ENCODE data around the gene PEAR1. TPM values are rescaled to one million over a fixed set of nuclear protein-coding genes. Genes with fewer than 3 reads are reported as not detected.

The PEAR1 gene
- total and polyA plus RNA-seq, 2 donors (not counting 1 experiment from before 2014, with no cell fraction given), result 2.6 to 41.5 TPM

- peak overlapping the region; percentile 1 for H3K9ac ChIP-seq (ENCODE audit: insufficient read depth, low read length)
- H4K20me1 ChIP-seq (ENCODE audit: control insufficient read depth, extremely low read depth, insufficient read depth, low read length), result no peaks in the 10 kb centered on the region
- peak overlapping the region; percentile 69 for H3K27ac ChIP-seq (ENCODE audit: insufficient read depth, low read length)
- no peak for DNase-seq (ENCODE audit: low read depth in 2 of 2)
- no peak overlapping the region for H3K4me3 ChIP-seq (replicated peaks in 1 of 4; ENCODE audit: control extremely low read depth in 1 of 4, insufficient read depth in 1 of 4, low read depth in 3 of 4, low read length in 4 of 4)
- H3K4me1 ChIP-seq (ENCODE audit: control insufficient read depth, extremely low read depth, insufficient read depth, low read length), result peaks cover 71% of the 10 kb centered on the region
- peaks cover 15% of the 10 kb centered on the region for H3K36me3 ChIP-seq (ENCODE audit: control insufficient read depth, insufficient read depth, low read length)
- peaks cover 80% of the 10 kb centered on the region for H3K79me2 ChIP-seq (ENCODE audit: control insufficient read depth, insufficient read depth, low read length)
- TF ChIP-seq EZH2 (IDR thresholded peaks at IDR 0.05; ENCODE audit: low read length, missing control alignments) (no peak), CTCF (conservative IDR thresholded peaks at IDR 0.05 in 1 of 2, IDR thresholded peaks at IDR 0.05 in 1 of 2; ENCODE audit: low read depth in 1 of 2, low read length in 2 of 2) (no peak)
- no peaks in the 10 kb centered on the region for H3K9me3 ChIP-seq (ENCODE audit: control insufficient read depth, insufficient read depth, low read depth, low read length)
- no peak overlapping the region for H2AFZ ChIP-seq (ENCODE audit: low read length)
- H3K27me3 ChIP-seq (ENCODE audit: control insufficient read depth, insufficient read depth, low read length), result no peaks in the 10 kb centered on the region
- H3K4me2 ChIP-seq (ENCODE audit: extremely low read depth, insufficient read depth, low read length), result no peak overlapping the region
These were observed 8.0 kb downstream of the PEAR1 start for GRCh38 chr1:156901590-156901900.

GRCh38 chr1:156901966-156902915, 8.7 kb downstream of the PEAR1 start:
- no peak for DNase-seq (ENCODE audit: low read depth in 2 of 2)
- H3K9ac ChIP-seq (ENCODE audit: insufficient read depth, low read length), result peak overlapping the region; percentile 53

More at GRCh38 chr1:156901966-156902915, 8.7 kb downstream of the PEAR1 start:
- no peaks in the 10 kb centered on the region for H3K9me3 ChIP-seq (ENCODE audit: control insufficient read depth, insufficient read depth, low read depth, low read length)
- H3K4me1 ChIP-seq (ENCODE audit: control insufficient read depth, extremely low read depth, insufficient read depth, low read length), result peaks cover 72% of the 10 kb centered on the region
- no peak overlapping the region for H3K4me3 ChIP-seq (replicated peaks in 1 of 4; ENCODE audit: control extremely low read depth in 1 of 4, insufficient read depth in 1 of 4, low read depth in 3 of 4, low read length in 4 of 4)
- no peak overlapping the region for H2AFZ ChIP-seq (ENCODE audit: low read length)
- H3K36me3 ChIP-seq (ENCODE audit: control insufficient read depth, insufficient read depth, low read length), result peaks cover 20% of the 10 kb centered on the region
- H3K27ac ChIP-seq (ENCODE audit: insufficient read depth, low read length), result peak overlapping the region; percentile 65
- no peaks in the 10 kb centered on the region for H4K20me1 ChIP-seq (ENCODE audit: control insufficient read depth, extremely low read depth, insufficient read depth, low read length)
- no peak for TF ChIP-seq CTCF (conservative IDR thresholded peaks at IDR 0.05 in 1 of 2, IDR thresholded peaks at IDR 0.05 in 1 of 2; ENCODE audit: low read depth in 1 of 2, low read length in 2 of 2)
- TF ChIP-seq EZH2 (IDR thresholded peaks at IDR 0.05; ENCODE audit: low read length, missing control alignments), result no peak
- H3K79me2 ChIP-seq (ENCODE audit: control insufficient read depth, insufficient read depth, low read length), result peaks cover 80% of the 10 kb centered on the region
- H3K4me2 ChIP-seq (ENCODE audit: extremely low read depth, insufficient read depth, low read length), result peak overlapping the region; percentile 45
- no peaks in the 10 kb centered on the region for H3K27me3 ChIP-seq (ENCODE audit: control insufficient read depth, insufficient read depth, low read length)

Measured in fibroblast of lung (primary cell).